OCI-LY7 (cell line): ENCODE results near the gene MAPT. TPM values are rescaled to one million over a fixed set of nuclear protein-coding genes. Genes with fewer than 3 reads are reported as not detected.

Experiments used
- BruUV-seq: library from RNA; stranded (reverse); fragments of 400-500 nt; replicated peaks from 2 replicates; lab custom pipeline; 2021; lab: Mats Ljungman, UMichigan
- CTCF ChIA-PET: fragments of 300-600 bp; sonication (Branson Sonifier 250); formaldehyde crosslinking; loops from one replicate; lab custom pipeline; 2022; ENCODE audit warnings: antibody characterized with exemption; ENCODE audit not compliant: unreplicated experiment; lab: Charles Lee
- POLR2A ChIA-PET: fragments of 300-600 bp; sonication (Branson Sonifier 250); formaldehyde crosslinking; loops from one replicate; lab custom pipeline; 2022; ENCODE audit warnings: antibody characterized with exemption; lab: Charles Lee
- DNase-seq: peaks from one replicate; pipeline ENCODE4 v3.0.0-alpha.2; 2015; ENCODE audit warnings: low spot score
- H2AFZ ChIP-seq: fragments of 200-600 bp; sonication (generic), shearing (Covaris generic); 2 replicates; pipeline ENCODE4 v1.6.1; 2014; ENCODE audit warnings: mild to moderate bottlenecking, antibody characterized with exemption, low read length, moderate library complexity
- H3K27ac ChIP-seq: fragments of 200-600 bp; sonication (generic); 2 replicates; pipeline ENCODE4 v1.5.1; 2014; ENCODE audit warnings: mixed run types, low read depth, mild to moderate bottlenecking, moderate library complexity, low read length, inconsistent platforms; ENCODE audit not compliant: poor library complexity, severe bottlenecking
- H3K36me3 ChIP-seq: fragments of 200-600 bp; sonication (generic); 2 replicates; pipeline ENCODE4 v1.6.1; 2014; ENCODE audit warnings: mild to moderate bottlenecking, antibody characterized with exemption, low read length, moderate library complexity, mixed read lengths; ENCODE audit not compliant: insufficient read depth
- H3K4me1 ChIP-seq: fragments of 200-600 bp; sonication (generic); 2 replicates; pipeline ENCODE4 v1.5.1; 2014; ENCODE audit warnings: mild to moderate bottlenecking, low read length; ENCODE audit not compliant: insufficient read depth, poor library complexity, severe bottlenecking
- H3K4me2 ChIP-seq: fragments of 200-600 bp; sonication (generic); 2 replicates; pipeline ENCODE4 v1.6.1; 2014; ENCODE audit warnings: mild to moderate bottlenecking, low read length
- H3K4me3 ChIP-seq: fragments of 200-600 bp; sonication (generic); 2 replicates; pipeline ENCODE4 v1.5.1; 2014; ENCODE audit warnings: mild to moderate bottlenecking, low read depth, low read length; ENCODE audit not compliant: poor library complexity, severe bottlenecking
- H3K79me2 ChIP-seq: fragments of 200-600 bp; sonication (generic); 2 replicates; pipeline ENCODE4 v1.6.1; 2016; ENCODE audit warnings: low read depth, mild to moderate bottlenecking, low read length, moderate library complexity, mixed read lengths; ENCODE audit not compliant: insufficient read depth
- H3K9me2 ChIP-seq: fragments of 200-600 bp; sonication (generic); 2 replicates; pipeline ENCODE4 v1.6.1; 2016; ENCODE audit warnings: mild to moderate bottlenecking, low read length, mixed read lengths; ENCODE audit not compliant: insufficient read depth
- H3K9me3 ChIP-seq: fragments of 200-600 bp; sonication (generic); 2 replicates; pipeline ENCODE4 v1.6.1; 2014; ENCODE audit warnings: mild to moderate bottlenecking, mixed run types, low read length, mixed read lengths
- H4K20me1 ChIP-seq: fragments of 200-600 bp; sonication (generic); 2 replicates; pipeline ENCODE4 v1.6.1; 2014; ENCODE audit warnings: mild to moderate bottlenecking, antibody characterized with exemption, low read length, moderate library complexity, mixed read lengths; ENCODE audit not compliant: insufficient read depth
- CTCF ChIP-seq: fragments of 200-600 bp; sonication (generic); conservative IDR thresholded peaks from 2 replicates; pipeline ENCODE4 v1.5.1; 2014; ENCODE audit warnings: mild to moderate bottlenecking, antibody characterized with exemption, low read length, moderate library complexity, mixed read lengths
- EZH2phosphoT487 ChIP-seq: fragments of 200-600 bp; sonication (generic); IDR thresholded peaks from 2 replicates; pipeline ENCODE4 v1.6.1; 2018; ENCODE audit warnings: low read depth, borderline replicate concordance, mild to moderate bottlenecking, mixed run types, antibody characterized with exemption, low read length, moderate library complexity, mixed read lengths
- intact Hi-C: fragments of 100-400 bp; cut with micrococcal nuclease; formaldehyde crosslinking; loops from one replicate; pipeline ENCODE4 v1.10.0; 2022; ENCODE audit not compliant: unreplicated experiment
- total RNA-seq, 2 experiments: library from RNA; depleted of rRNA in 1 of 2; stranded (reverse); fragments of >200 nt in 1 of 2; shearing (Covaris generic) in 1 of 2; gene quantifications; 2 replicates each; pipeline ENCODE4 v1.2.3, GENCODE V29; 2014 to 2022

MAPT gene
- total RNA-seq, 2 experiments from 2014 or later = 0.44 TPM; not detected in 1

GRCh38 chr17:45948498-45948880 is 54.1 kb downstream of the MAPT start:
- Histone ChIP-seq H3K9me3 (no peaks in the 10 kb centered on the region), H3K4me2 (peak overlapping the region; percentile 32; the same call in 1 of the 2 replicates), H3K9me2 (no peaks in the 10 kb centered on the region), H3K79me2 (no peaks in the 10 kb centered on the region), H3K4me3 (no peak overlapping the region), H3K36me3 (no peaks in the 10 kb centered on the region), H4K20me1 (no peaks in the 10 kb centered on the region), H3K4me1 (no peaks in the 10 kb centered on the region), H3K27ac (no peak overlapping the region), H2AFZ (peak overlapping the region; percentile 47; the same call in 1 of the 2 replicates)
- intact Hi-C loops = no loop called here
- POLR2A ChIA-PET = no interaction called here
- CTCF ChIA-PET = no interaction called here
- no peak for TF ChIP-seq CTCF
- no peak for TF ChIP-seq EZH2phosphoT487
- BruUV-seq = no TSS peak
- no peak for DNase-seq

GRCh38 chr17:45948881-45949624 is 54.7 kb downstream of the MAPT start:
- Histone ChIP-seq H3K9me3 (no peaks in the 10 kb centered on the region), H3K79me2 (no peaks in the 10 kb centered on the region), H3K4me2 (peak overlapping the region; percentile 32; the same call in 1 of the 2 replicates), H4K20me1 (no peaks in the 10 kb centered on the region), H3K36me3 (no peaks in the 10 kb centered on the region), H3K4me1 (no peaks in the 10 kb centered on the region), H3K9me2 (no peaks in the 10 kb centered on the region), H3K4me3 (no peak overlapping the region), H2AFZ (peak overlapping the region; percentile 47; the same call in 1 of the 2 replicates), H3K27ac (no peak overlapping the region)
- ChIA-PET POLR2A (no interaction called here), CTCF (interaction anchor here (0.6 kb wide), 1 partner anchor 48 kb away, joined by 3 read pairs; no protein-coding TSS in a partner anchor)
- intact Hi-C loops = no loop called here
- no TSS peak for BruUV-seq
- peak; percentile 74 for TF ChIP-seq CTCF
- no peak for TF ChIP-seq EZH2phosphoT487
- peak; percentile 52 for DNase-seq

- Histone ChIP-seq H3K79me2 (no peaks in the 10 kb centered on the region), H3K4me1 (no peaks in the 10 kb centered on the region), H2AFZ (no peak overlapping the region), H3K27ac (no peak overlapping the region), H3K9me3 (no peaks in the 10 kb centered on the region), H3K4me3 (no peak overlapping the region), H3K4me2 (no peak overlapping the region), H3K9me2 (no peaks in the 10 kb centered on the region), H4K20me1 (no peaks in the 10 kb centered on the region), H3K36me3 (no peaks in the 10 kb centered on the region)
- no peak for TF ChIP-seq EZH2phosphoT487
- TF ChIP-seq CTCF = no peak
- POLR2A ChIA-PET = no interaction called here
- DNase-seq = no peak
- no TSS peak for BruUV-seq
- CTCF ChIA-PET = interaction anchor here (0.6 kb wide), 1 partner anchor 49 kb away, joined by 3 read pairs; no protein-coding TSS in a partner anchor
- intact Hi-C loops = no loop called here
Observed at GRCh38 chr17:45949755-45950320, 55.5 kb downstream of the MAPT start.
